ENCODE results near the gene SLC35A2.

The SLC35A2 gene

DNA sequence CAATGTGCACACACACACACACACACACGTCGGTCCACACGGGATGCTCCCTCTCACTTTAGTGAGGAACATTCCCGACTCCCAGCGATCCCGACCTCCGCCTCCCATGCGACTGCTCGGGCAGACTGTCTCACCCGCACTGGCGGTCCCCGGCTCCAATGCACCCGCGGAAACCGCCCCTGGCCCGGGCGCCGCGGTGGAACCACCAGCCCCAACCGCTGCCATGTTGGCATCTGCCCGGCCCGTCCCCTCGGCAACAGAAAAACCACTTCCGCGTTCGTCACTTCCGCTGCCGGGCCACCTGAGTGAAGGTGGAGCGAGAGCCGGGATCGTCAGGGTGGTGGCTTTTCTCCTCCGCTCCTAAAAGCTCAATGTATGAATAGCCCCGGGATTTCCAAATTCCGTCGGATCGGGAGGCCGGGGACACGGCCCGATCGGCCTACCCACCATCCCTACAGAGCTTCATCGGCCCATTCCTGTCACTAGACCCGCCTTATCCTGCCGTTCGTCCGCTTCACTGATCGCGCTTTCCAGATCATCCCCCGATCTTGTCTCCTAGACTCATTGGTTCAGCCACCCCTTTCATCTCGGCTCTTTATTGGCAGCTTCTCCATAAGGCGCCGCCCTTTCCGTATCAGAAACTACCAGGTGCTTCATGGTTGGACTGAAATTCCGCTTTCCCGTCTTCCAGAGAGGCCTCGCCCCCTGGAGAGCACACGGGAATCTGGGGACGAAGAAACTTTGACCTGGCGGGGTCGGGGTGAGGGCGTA, at the start of gene SLC35A2:
Gene SLC35A2, minus strand, starts transcription at position 235 of the 771 bp plus-strand sequence. Its CDS starts 10 bp downstream, at position 225.
- no peaks in the 10 kb centered on the region for H3K9me3 Mint-ChIP-seq
- H3K27me3 Mint-ChIP-seq (ENCODE audit: low read depth), result no peaks in the 10 kb centered on the region
- H3K36me3 Mint-ChIP-seq (ENCODE audit: low read depth), result peaks cover 42% of the 10 kb centered on the region
- peak within 1 kb of the TSS; percentile 98 for H3K27ac Mint-ChIP-seq
- H3K4me1 Mint-ChIP-seq (ENCODE audit: low read depth), result peaks cover 30% of the 10 kb centered on the region
- H3K4me3 Mint-ChIP-seq, result peak within 1 kb of the TSS; percentile 96

DNA sequence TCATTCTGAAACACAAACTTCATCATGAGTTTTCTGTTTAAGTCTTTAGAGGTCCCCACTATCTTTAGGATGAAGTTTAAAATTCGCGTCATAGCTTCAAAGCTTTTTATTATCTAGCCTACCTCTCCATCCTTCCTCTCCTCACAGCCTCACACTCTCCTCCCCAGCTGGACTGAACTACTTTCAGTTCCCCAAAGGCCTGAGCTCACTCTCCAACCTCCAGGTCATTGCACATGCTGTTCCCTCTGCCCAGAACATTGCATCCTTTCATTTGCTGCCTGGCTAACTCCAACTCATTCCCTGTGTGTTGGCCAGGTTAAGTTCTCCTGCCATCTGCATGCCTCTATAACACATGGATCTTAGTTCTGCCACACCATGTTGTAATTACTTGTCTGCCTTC, 48.8 kb upstream of the SLC35A2 start:
- H3K9me3 Mint-ChIP-seq, result no peaks in the 10 kb centered on the region
- peaks cover 18% of the 10 kb centered on the region for H3K4me1 Mint-ChIP-seq (ENCODE audit: low read depth)
- H3K4me3 Mint-ChIP-seq, result peak overlapping the region; percentile 39
- H3K36me3 Mint-ChIP-seq (ENCODE audit: low read depth), result peaks cover 13% of the 10 kb centered on the region
- peak overlapping the region; percentile 49 for H3K27ac Mint-ChIP-seq
- H3K27me3 Mint-ChIP-seq (ENCODE audit: low read depth), result no peaks in the 10 kb centered on the region

DNA sequence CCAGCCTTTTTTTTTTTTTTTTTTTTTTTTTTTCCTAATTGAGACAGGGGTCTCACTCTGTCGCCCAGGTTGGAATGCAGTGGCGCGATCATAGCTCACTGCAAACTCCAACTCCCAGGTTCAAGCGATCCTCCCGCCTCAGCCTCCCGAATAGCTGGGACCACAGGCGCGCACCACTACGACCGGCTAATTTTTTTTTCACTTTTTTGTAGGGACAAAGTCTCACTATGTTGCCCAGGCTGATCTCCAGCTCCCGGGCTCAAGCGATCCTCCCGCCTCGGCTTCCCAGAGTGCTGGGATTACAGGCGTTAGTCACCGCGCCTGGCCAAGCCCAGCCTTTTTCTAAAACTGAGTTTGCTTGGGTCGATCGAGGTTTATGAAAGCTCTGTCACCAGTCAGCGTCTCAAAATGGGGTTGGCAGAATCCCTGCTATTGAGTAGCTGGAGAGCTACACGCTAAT, 47.2 kb upstream of the SLC35A2 start:
- peak overlapping the region; percentile 99 for H3K4me3 Mint-ChIP-seq

DNA sequence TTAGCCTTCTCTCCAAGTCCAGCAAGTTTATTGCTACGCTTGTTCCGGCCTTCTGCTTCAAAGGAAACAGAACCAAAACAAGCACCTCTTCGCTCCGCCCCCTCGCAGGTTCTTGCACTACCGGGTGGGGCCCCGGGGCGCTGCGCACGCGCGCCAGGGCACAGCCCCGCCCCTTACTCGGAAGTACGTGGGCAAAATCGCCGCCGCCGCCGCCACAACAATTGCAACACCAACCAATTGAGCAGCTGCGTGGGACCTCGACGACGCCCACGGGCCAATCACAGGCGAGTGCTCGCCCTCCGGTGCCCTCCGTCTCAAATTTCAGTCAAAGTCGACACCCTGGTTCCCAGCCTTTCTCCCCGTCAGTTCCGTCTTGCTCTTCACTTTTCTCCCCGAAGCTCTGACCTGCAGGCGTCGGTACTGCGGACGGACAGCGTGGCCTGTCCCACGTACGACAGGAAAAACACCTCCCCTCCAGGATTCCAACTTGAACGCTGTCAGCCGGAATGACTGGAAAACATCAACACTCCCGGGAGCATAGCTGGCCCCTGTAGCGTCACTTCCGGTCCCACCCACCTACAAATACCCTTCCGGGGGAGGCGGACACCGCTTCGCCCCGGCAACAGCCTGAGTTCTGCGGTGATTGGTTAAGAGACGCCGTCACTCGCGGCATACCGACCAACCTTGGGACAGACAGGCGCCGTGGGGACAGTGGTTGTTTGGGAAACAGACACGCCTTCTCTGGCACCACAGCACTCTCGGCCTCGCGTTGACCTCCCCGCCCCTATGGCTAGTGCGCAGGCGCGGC, 46.6 kb upstream of the SLC35A2 start:
- no peaks in the 10 kb centered on the region for H3K27me3 Mint-ChIP-seq (ENCODE audit: low read depth)
- no peaks in the 10 kb centered on the region for H3K9me3 Mint-ChIP-seq
- H3K36me3 Mint-ChIP-seq (ENCODE audit: low read depth), result peaks cover 11% of the 10 kb centered on the region
- peak overlapping the region; percentile 99 for H3K4me3 Mint-ChIP-seq
- H3K4me1 Mint-ChIP-seq (ENCODE audit: low read depth), result peaks cover 29% of the 10 kb centered on the region
- peak overlapping the region; percentile 100 for H3K27ac Mint-ChIP-seq

More for the DNA sequence above, 47.2 kb upstream of the SLC35A2 start:
- Mint-ChIP-seq H3K4me1 (ENCODE audit: low read depth) (peaks cover 25% of the 10 kb centered on the region), H3K36me3 (ENCODE audit: low read depth) (peaks cover 12% of the 10 kb centered on the region), H3K27ac (peak overlapping the region; percentile 100), H3K9me3 (no peaks in the 10 kb centered on the region), H3K27me3 (ENCODE audit: low read depth) (no peaks in the 10 kb centered on the region)

DNA sequence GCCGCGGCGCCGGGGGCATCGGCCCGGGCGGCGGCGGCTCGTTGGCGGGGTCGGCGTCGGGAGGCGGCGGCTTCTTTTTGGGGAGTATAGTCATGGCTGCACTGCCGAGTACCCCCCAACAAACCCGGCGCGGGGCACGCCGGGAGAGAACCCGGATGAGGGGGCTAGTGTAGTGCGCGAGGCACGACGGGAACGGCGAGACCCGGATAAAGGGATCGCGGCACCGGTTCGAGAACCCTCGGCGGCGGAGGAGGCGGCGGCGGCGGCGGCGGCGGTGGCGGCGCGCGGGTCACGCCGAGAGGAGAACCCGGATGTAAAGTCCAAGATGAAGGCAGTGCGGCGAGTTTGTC, 46.0 kb upstream of the SLC35A2 start, which contains the start of gene OTUD5:
Gene OTUD5, minus strand, starts transcription at position 131 of the 350 bp plus-strand sequence. Its CDS starts 37 bp downstream, at position 94.
- Mint-ChIP-seq H3K27ac (peak within 1 kb of the TSS; percentile 100), H3K4me3 (peak within 1 kb of the TSS; percentile 99), H3K9me3 (no peaks in the 10 kb centered on the region), H3K4me1 (ENCODE audit: low read depth) (peaks cover 31% of the 10 kb centered on the region), H3K27me3 (ENCODE audit: low read depth) (no peaks in the 10 kb centered on the region), H3K36me3 (ENCODE audit: low read depth) (peaks cover 9% of the 10 kb centered on the region)

DNA sequence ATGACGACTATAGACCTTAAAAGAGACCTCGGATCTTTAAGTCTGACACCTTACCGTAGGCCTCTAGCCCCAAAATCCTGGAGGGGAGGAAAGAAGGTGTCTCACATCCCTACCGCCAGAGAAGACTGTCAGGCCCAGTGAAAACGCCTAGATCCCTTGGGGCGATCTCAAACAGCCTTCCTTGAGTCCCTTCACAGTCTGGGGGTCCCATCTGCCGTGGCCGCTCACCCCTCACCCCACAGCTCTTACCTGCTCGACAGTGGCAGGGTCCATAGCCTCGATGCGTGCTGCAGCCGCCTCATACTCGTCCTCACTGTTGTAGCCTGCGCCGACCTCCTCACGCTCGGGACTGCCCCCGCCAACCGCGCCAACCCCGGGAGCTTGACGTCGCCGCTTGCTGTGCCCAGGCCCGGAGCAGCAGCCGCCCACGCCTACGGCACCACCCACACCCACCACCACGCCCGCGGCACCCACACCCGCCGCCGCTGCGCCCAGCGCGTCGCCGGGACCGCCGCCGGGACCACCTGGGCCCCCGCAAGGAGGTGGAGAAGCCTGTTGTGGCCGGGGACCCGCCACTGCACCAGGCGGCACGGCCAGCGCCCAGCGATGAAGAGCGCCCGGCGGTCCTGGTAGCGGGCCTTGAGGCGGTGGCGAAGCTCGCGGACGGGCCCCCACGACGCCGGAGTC, 45.4 kb upstream of the SLC35A2 start:
- Mint-ChIP-seq H3K27ac (peak overlapping the region; percentile 79), H3K4me1 (ENCODE audit: low read depth) (peaks cover 35% of the 10 kb centered on the region), H3K36me3 (ENCODE audit: low read depth) (peaks cover 10% of the 10 kb centered on the region)

DNA sequence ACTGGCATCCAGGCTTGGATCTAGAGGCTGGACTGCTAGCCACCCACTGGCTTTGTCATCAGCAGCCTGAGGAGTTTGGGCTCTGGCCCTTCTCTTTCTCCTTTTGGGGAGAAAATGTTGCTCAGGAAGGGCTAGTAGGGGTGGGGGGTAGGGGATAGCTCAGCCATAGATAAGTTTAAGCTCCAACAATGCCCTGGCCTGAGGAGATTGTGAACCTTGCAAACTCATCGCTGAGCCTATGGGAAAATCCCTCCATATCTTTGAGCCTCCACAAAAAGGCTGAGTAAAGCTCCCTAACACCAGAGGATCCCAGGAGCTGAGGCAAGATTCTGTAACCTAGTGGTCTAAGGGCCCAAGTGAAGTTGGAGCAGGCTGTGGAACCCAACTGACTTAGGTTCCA, 37.1 kb upstream of the SLC35A2 start:
- H3K4me1 Mint-ChIP-seq (ENCODE audit: low read depth), result peaks cover 29% of the 10 kb centered on the region
- peaks cover 6% of the 10 kb centered on the region for H3K36me3 Mint-ChIP-seq (ENCODE audit: low read depth)
- no peaks in the 10 kb centered on the region for H3K27me3 Mint-ChIP-seq (ENCODE audit: low read depth)
- H3K9me3 Mint-ChIP-seq, result no peaks in the 10 kb centered on the region
- no peak overlapping the region for H3K27ac Mint-ChIP-seq
- no peak overlapping the region for H3K4me3 Mint-ChIP-seq

More for the DNA sequence above, 45.4 kb upstream of the SLC35A2 start:
- Mint-ChIP-seq H3K4me3 (peak overlapping the region; percentile 77), H3K9me3 (no peaks in the 10 kb centered on the region), H3K27me3 (ENCODE audit: low read depth) (no peaks in the 10 kb centered on the region)

DNA sequence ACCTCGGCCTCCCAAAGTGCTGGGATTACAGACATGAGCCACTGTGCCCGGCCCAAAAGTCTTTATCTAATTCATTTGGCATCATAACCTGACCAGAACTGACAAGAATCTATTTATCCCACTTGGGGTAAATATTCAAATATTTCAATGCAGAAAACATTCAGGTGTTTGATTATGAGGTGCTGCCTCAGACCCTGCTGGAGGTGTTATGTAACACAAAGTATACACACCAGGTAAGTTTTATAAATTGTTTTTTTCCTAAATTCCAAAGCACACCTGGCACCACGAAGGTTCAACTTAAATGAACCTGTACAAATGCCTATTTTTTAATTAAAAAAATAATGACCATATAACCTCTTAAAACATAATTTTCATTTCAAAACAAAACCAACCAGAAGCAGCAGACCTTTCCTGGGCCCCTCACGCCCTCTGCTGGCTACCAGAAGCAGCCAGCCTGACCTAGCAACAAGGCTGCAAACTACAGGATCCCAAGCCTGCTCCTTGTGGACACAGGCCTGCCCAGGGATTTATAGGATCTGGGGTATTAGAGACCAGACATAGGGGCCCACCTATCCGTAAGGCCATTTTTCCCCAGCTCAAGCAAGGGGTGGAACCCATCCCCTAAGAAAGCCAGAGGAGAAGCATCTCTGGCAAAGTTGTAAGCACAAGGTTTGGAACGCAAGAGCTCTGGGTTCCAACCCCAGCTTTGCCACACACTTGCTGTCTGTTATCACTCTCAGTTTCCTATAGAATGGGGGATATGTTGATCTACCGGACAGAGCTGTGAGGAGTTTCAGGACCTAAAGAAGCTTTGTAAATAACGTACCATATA, 34.3 kb upstream of the SLC35A2 start:
- Mint-ChIP-seq H3K27ac (peak overlapping the region; percentile 15), H3K27me3 (ENCODE audit: low read depth) (no peaks in the 10 kb centered on the region), H3K9me3 (no peaks in the 10 kb centered on the region), H3K4me3 (peak overlapping the region; percentile 1), H3K36me3 (ENCODE audit: low read depth) (peaks cover 25% of the 10 kb centered on the region), H3K4me1 (ENCODE audit: low read depth) (peaks cover 41% of the 10 kb centered on the region)

DNA sequence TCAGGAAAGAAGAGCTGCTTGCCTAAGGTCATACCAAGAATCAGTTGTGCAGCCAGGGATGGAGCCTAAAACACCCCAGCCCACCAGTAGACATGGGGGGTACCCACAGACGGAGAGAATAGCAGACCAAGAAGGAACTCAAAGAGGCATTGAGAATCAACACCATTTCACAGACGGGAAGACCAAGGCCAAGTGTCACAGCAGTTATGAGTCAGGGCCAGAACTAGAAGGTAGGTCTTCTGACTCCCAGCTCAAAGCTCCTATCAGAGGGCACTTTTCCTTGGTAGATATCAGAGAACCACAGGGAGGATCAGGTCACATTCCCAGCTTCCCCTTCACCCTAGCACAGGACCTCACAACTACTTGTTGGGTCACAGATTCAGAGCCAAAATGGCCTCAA, 31.4 kb upstream of the SLC35A2 start:
- peaks cover 61% of the 10 kb centered on the region for H3K4me1 Mint-ChIP-seq (ENCODE audit: low read depth)
- no peaks in the 10 kb centered on the region for H3K9me3 Mint-ChIP-seq
- peaks cover 26% of the 10 kb centered on the region for H3K36me3 Mint-ChIP-seq (ENCODE audit: low read depth)
- H3K27ac Mint-ChIP-seq, result peak overlapping the region; percentile 89
- peak overlapping the region; percentile 63 for H3K4me3 Mint-ChIP-seq
- H3K27me3 Mint-ChIP-seq (ENCODE audit: low read depth), result no peaks in the 10 kb centered on the region

DNA sequence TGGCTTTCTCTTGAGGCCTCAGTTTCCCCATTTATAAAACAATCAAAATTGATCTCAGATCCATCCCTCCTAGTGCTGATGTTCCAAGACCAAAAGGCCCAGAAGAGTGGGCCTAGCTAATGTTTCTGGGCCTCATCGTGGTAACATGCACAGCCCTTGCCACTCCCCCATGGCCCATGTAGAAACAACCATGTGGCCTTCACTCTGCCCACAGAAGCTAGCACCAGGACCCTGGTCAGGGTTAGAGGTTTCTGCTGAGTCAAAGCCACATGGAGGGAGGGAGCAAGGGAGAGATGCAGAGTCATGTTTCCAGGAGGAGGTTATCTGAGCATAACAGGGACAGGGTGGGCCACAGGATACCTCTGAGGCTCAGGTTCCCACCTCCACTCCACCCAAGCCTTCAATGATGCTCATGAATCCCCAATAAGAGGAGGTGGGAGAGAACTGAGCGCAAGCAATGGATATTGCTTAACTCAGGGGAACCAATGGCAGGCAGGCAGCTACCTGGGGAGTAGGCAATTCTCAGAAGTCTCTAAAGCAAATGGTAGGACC, 29.0 kb upstream of the SLC35A2 start:
- Mint-ChIP-seq H3K4me1 (ENCODE audit: low read depth) (peaks cover 69% of the 10 kb centered on the region), H3K4me3 (peak overlapping the region; percentile 31), H3K27me3 (ENCODE audit: low read depth) (no peaks in the 10 kb centered on the region), H3K36me3 (ENCODE audit: low read depth) (peaks cover 36% of the 10 kb centered on the region), H3K9me3 (no peaks in the 10 kb centered on the region), H3K27ac (peak overlapping the region; percentile 96)

DNA sequence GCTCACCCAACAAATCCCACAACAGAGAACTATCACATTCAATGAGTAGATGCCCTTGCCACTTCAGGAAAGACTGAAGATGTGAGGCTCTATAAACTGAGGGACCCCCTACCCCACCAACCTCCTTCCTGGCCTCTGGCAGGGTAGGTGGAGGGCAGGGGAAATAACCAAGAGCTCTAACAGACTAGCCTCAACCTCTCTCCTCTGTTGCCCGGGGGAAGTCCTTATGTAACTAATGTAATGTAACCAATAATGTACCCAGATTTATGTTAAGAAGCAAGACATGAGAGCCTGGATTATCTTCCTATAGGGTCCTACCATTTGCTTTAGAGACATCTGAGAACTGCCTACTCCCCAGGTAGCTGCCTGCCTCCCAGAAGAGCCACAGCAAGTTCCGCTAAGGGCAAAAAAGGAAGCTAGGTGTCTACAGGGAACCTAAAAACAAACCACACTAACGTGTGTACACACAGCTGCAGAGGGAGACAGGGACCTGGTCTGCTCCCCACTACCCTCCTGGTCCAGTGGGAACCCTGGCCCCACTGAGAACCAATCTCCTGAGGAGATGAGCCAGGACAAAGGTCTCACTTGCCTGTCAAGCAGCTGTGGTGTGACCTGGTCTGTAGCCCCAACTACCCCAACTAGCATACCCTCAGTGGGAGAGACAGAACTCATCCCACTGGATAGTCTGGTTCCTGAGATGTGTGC, 28.2 kb upstream of the SLC35A2 start:
- peaks cover 44% of the 10 kb centered on the region for H3K36me3 Mint-ChIP-seq (ENCODE audit: low read depth)

DNA sequence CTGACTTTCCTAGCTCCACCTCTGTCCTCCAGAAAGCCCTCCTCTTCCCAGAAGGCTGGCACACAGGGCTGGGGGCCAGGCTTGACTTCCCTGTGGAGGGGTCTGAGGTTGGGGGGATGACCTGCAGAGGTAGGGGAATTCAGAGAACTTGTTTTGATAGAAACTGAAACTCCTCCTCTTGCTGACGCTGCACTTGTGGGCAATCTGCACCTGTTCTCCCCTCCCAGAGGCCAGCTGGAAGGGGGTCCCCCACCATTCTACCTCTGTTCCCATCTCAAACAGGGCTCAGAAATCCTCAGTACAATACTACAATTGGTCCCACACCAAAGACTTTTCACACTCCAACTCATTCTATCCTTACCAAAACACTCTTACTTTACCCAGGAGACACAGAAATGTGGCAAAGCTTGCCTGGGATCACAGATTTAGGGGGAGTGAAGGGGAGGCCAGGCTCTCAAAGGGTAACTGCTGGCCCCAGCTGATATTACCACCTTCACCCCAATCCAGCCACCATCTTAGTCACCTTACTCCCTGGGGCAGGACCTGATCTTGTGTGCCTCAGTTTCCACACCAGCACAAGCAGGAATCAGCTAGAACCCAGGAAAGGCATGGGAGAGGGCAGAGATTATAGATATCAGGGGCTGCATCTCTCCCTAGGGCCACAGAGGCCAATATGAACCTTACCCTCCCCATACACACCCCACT, 27.4 kb upstream of the SLC35A2 start:
- Mint-ChIP-seq H3K4me3 (peak overlapping the region; percentile 87), H3K4me1 (ENCODE audit: low read depth) (peaks cover 77% of the 10 kb centered on the region), H3K27ac (peak overlapping the region; percentile 96), H3K9me3 (no peaks in the 10 kb centered on the region), H3K36me3 (ENCODE audit: low read depth) (peaks cover 52% of the 10 kb centered on the region), H3K27me3 (ENCODE audit: low read depth) (no peaks in the 10 kb centered on the region)

More for the DNA sequence above, 28.2 kb upstream of the SLC35A2 start:
- Mint-ChIP-seq H3K27ac (peak overlapping the region; percentile 96), H3K4me1 (ENCODE audit: low read depth) (peaks cover 75% of the 10 kb centered on the region), H3K4me3 (peak overlapping the region; percentile 87), H3K9me3 (no peaks in the 10 kb centered on the region), H3K27me3 (ENCODE audit: low read depth) (no peaks in the 10 kb centered on the region)
